ENCODE data around the gene ZNF329. TPM values are rescaled to one million over a fixed set of nuclear protein-coding genes. Genes with fewer than 3 reads are reported as not detected.
"Not testable (repeated sequence)": the region's sequence is repeated elsewhere in the genome, so short reads cannot be mapped to it uniquely, and the experiment has no call there.

Gene ZNF329
- total RNA-seq, 1 donor from 2014 or later: 11.1 TPM

DNA sequence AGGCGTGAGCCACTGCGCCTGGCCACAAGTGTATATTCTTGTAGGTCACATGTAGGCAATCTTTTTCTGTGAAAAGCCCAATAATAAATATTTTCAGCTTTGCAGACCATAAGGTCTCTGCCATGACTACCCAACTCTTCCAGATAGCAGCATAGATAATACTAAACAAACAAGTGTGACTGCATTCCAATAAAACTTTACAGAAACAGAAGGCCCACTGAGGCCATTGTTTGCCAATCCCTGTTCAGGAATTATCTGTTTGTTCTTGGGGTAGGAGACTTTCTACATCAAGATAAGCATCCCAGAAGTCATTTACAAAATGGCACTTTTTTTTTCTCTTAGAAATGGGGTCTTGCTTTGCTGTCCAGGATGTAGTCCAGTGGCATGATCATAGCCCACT is 2.8 kb upstream of the ZNF329 start:
- Mint-ChIP-seq H3K9me3 (ENCODE audit: unreplicated experiment) (peaks cover 48% of the 10 kb centered on the region), H3K27me3 (ENCODE audit: low read depth, unreplicated experiment) (no peaks in the 10 kb centered on the region), H3K4me1 (ENCODE audit: low read depth, unreplicated experiment) (peaks cover 4% of the 10 kb centered on the region), H3K4me3 (ENCODE audit: unreplicated experiment) (peak overlapping the region; percentile 60), H3K36me3 (ENCODE audit: low read depth, unreplicated experiment) (peaks cover 10% of the 10 kb centered on the region), H3K27ac (ENCODE audit: unreplicated experiment) (peak overlapping the region; percentile 18)
- no peak for TF ChIP-seq EZH2 (IDR thresholded peaks at IDR 0.05; ENCODE audit: insufficient read depth, low read length)
- TF ChIP-seq, protein P1, sequence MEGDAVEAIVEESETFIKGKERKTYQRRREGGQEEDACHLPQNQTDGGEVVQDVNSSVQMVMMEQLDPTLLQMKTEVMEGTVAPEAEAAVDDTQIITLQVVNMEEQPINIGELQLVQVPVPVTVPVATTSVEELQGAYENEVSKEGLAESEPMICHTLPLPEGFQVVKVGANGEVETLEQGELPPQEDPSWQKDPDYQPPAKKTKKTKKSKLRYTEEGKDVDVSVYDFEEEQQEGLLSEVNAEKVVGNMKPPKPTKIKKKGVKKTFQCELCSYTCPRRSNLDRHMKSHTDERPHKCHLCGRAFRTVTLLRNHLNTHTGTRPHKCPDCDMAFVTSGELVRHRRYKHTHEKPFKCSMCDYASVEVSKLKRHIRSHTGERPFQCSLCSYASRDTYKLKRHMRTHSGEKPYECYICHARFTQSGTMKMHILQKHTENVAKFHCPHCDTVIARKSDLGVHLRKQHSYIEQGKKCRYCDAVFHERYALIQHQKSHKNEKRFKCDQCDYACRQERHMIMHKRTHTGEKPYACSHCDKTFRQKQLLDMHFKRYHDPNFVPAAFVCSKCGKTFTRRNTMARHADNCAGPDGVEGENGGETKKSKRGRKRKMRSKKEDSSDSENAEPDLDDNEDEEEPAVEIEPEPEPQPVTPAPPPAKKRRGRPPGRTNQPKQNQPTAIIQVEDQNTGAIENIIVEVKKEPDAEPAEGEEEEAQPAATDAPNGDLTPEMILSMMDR (IDR thresholded peaks at IDR 0.05; ENCODE audit: insufficient read depth, low read depth, low read length): no peak
- H3K9me3 ChIP-seq (ENCODE audit: insufficient read depth, low read depth, low read length): peaks cover 11% of the 10 kb centered on the region
- FAIRE-seq (no peak), DNase-seq (ENCODE audit: low read depth) (no peak)
- H3K4me3 ChIP-seq (ENCODE audit: insufficient read depth, low read depth, low read length): no peak overlapping the region
- peaks cover 23% of the 10 kb centered on the region for H3K79me2 ChIP-seq (ENCODE audit: insufficient read depth, low read length)
- no peak overlapping the region for H2AFZ ChIP-seq (ENCODE audit: low read depth, low read length)
- H3K27me3 ChIP-seq (ENCODE audit: insufficient read depth, low read length): no peaks in the 10 kb centered on the region
- no peak overlapping the region for H3K27ac ChIP-seq (ENCODE audit: low read depth, low read length)
- no peak overlapping the region for H3K4me2 ChIP-seq (ENCODE audit: low read length)
- H3K4me1 ChIP-seq (ENCODE audit: insufficient read depth, low read length): peaks cover 3% of the 10 kb centered on the region
- H4K20me1 ChIP-seq (ENCODE audit: insufficient read depth, low read length): no peaks in the 10 kb centered on the region
- no peaks in the 10 kb centered on the region for H3K36me3 ChIP-seq (ENCODE audit: insufficient read depth, low read length)
- H3K9ac ChIP-seq (ENCODE audit: low read length): no peak overlapping the region

DNA sequence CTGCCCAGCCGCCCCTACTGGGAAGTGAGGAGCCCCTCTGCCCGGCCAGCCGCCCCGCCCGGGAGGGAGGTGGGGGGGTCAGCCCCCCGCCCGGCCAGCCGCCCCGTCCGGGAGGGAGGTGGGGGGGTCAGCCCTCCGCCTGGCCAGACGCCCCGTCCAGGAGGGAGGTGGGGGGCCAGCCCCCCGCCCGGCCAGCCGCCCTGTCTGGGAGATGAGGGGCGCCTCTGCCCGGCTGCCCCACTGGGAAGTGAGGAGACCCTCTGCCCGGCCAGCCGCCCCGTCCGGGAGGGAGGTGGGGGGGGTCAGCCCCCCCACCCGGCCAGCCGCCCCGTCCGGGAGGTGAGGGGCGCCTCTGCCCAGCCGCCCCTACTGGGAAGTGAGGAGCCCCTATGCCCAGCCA is 3.1 kb downstream of the ZNF329 start:
- H3K27me3 ChIP-seq (ENCODE audit: insufficient read depth, low read length): not testable (repeated sequence)

DNA sequence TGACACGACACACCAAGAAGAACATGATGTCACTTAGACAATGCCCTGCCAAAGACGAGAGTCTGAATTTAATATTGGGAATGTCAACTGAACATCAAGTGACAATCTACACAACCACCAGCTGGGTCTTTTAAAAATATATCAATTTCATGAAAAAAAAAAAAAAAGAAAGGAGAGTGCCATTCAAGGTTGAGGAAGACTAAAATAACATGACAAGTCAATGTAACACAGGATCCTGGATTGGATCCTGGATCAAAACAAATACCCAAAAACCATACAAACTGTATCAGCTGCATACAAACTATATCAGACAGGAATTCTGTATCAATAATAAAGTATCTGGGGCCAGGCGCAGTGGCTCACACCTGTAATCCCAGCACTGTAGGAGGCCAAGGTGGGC is 4.7 kb downstream of the ZNF329 start:
- H3K4me3 ChIP-seq (ENCODE audit: insufficient read depth, low read depth, low read length): no peak overlapping the region
- H3K27ac Mint-ChIP-seq (ENCODE audit: unreplicated experiment): no peak overlapping the region
- H3K27me3 ChIP-seq (ENCODE audit: insufficient read depth, low read length): no peaks in the 10 kb centered on the region
- DNase-seq (ENCODE audit: low read depth): no peak
- H3K4me1 ChIP-seq (ENCODE audit: insufficient read depth, low read length): peaks cover 1% of the 10 kb centered on the region
- H3K4me1 Mint-ChIP-seq (ENCODE audit: low read depth, unreplicated experiment): peaks cover 2% of the 10 kb centered on the region
- H3K36me3 ChIP-seq (ENCODE audit: insufficient read depth, low read length): peaks cover 5% of the 10 kb centered on the region
- peaks cover 48% of the 10 kb centered on the region for H3K9me3 Mint-ChIP-seq (ENCODE audit: unreplicated experiment)
- TF ChIP-seq, protein P1 (IDR thresholded peaks at IDR 0.05; ENCODE audit: insufficient read depth, low read depth, low read length): no peak
- TF ChIP-seq EZH2 (IDR thresholded peaks at IDR 0.05; ENCODE audit: insufficient read depth, low read length): no peak
- no peak overlapping the region for H3K4me3 Mint-ChIP-seq (ENCODE audit: unreplicated experiment)
- no peaks in the 10 kb centered on the region for H4K20me1 ChIP-seq (ENCODE audit: insufficient read depth, low read length)
- peaks cover 31% of the 10 kb centered on the region for H3K36me3 Mint-ChIP-seq (ENCODE audit: low read depth, unreplicated experiment)
- H3K4me2 ChIP-seq (ENCODE audit: low read length): no peak overlapping the region
- H3K27me3 Mint-ChIP-seq (ENCODE audit: low read depth, unreplicated experiment): no peaks in the 10 kb centered on the region
- FAIRE-seq: no peak
- peaks cover 46% of the 10 kb centered on the region for H3K79me2 ChIP-seq (ENCODE audit: insufficient read depth, low read length)
- no peak overlapping the region for H2AFZ ChIP-seq (ENCODE audit: low read depth, low read length)
- no peak overlapping the region for H3K27ac ChIP-seq (ENCODE audit: low read depth, low read length)
- H3K9me3 ChIP-seq (ENCODE audit: insufficient read depth, low read depth, low read length): peaks cover 27% of the 10 kb centered on the region
- H3K9ac ChIP-seq (ENCODE audit: low read length): no peak overlapping the region

More for the DNA sequence above, 3.1 kb downstream of the ZNF329 start:
- H3K36me3 ChIP-seq (ENCODE audit: insufficient read depth, low read length); H3K4me2 ChIP-seq (ENCODE audit: low read length); H3K9ac ChIP-seq (ENCODE audit: low read length); H3K4me3 ChIP-seq (ENCODE audit: insufficient read depth, low read depth, low read length); H3K27ac ChIP-seq (ENCODE audit: low read depth, low read length); FAIRE-seq; H3K27ac Mint-ChIP-seq (ENCODE audit: unreplicated experiment); H3K4me3 Mint-ChIP-seq (ENCODE audit: unreplicated experiment); H2AFZ ChIP-seq (ENCODE audit: low read depth, low read length); H4K20me1 ChIP-seq (ENCODE audit: insufficient read depth, low read length); H3K27me3 Mint-ChIP-seq (ENCODE audit: low read depth, unreplicated experiment); H3K4me1 Mint-ChIP-seq (ENCODE audit: low read depth, unreplicated experiment); H3K4me1 ChIP-seq (ENCODE audit: insufficient read depth, low read length); DNase-seq (ENCODE audit: low read depth): not testable (repeated sequence)
- H3K79me2 ChIP-seq (ENCODE audit: insufficient read depth, low read length): peaks cover 40% of the 10 kb centered on the region
- H3K36me3 Mint-ChIP-seq (ENCODE audit: low read depth, unreplicated experiment): peaks cover 25% of the 10 kb centered on the region
- peaks cover 48% of the 10 kb centered on the region for H3K9me3 Mint-ChIP-seq (ENCODE audit: unreplicated experiment)
- H3K9me3 ChIP-seq (ENCODE audit: insufficient read depth, low read depth, low read length): peaks cover 19% of the 10 kb centered on the region
